CD4-positive, alpha-beta T cell (primary cell): ENCODE measurements around the gene EFEMP1. TPM values are rescaled to one million over a fixed set of nuclear protein-coding genes. Genes with fewer than 3 reads are reported as not detected.

ENCODE experiments used
- ATAC-seq: fragments of 200-7000 bp; cut with Tn5 transposase; one replicate; pipeline ENCODE4 v1.10.0; 2022; ENCODE audit warnings: mild to moderate bottlenecking; ENCODE audit not compliant: poor library complexity
- CTCF ChIA-PET: fragments of 350-600 bp; sonication (Branson Sonifier 250); formaldehyde crosslinking; loops from one replicate; lab custom pipeline; 2021; ENCODE audit warnings: antibody characterized with exemption, inconsistent platforms; lab: Charles Lee
- POLR2A ChIA-PET: fragments of 350-600 bp; sonication (Branson Sonifier 250); formaldehyde crosslinking; loops from one replicate; lab custom pipeline; 2021; ENCODE audit warnings: antibody characterized with exemption, inconsistent platforms; lab: Charles Lee
- DNase-seq, 14 experiments: peaks; one replicate each; pipeline ENCODE4 v3.0.0-alpha.2; 2013 to 2020; ENCODE audit warnings: mixed read lengths in 2 of 14
- H3K27ac ChIP-seq, 2 donors: one replicate each; pipeline versions ENCODE4 v1.5.1 to v1.7.0; 2013; ENCODE audit warnings: low read length in 2 of 2, low read depth in 1 of 2, mild to moderate bottlenecking in 1 of 2
- H3K27me3 ChIP-seq, 2 experiments: 1 replicate in 1 of 2; 2 replicates in 1 of 2; pipeline versions ENCODE4 v1.6.1 to v1.7.0; 2013; ENCODE audit warnings: low read length in 2 of 2, control low read depth in 1 of 2, mild to moderate bottlenecking in 1 of 2, moderate library complexity in 1 of 2; ENCODE audit not compliant: insufficient read depth in 2 of 2, control insufficient read depth in 1 of 2
- H3K36me3 ChIP-seq: one replicate; pipeline ENCODE4 v1.6.1; 2013; ENCODE audit warnings: low read length, control low read depth; ENCODE audit not compliant: insufficient read depth
- H3K4me1 ChIP-seq: one replicate; pipeline ENCODE4 v1.6.1; 2013; ENCODE audit warnings: low read length, control low read depth; ENCODE audit not compliant: insufficient read depth
- H3K4me3 ChIP-seq: one replicate; pipeline ENCODE4 v1.5.1; 2013; ENCODE audit warnings: mild to moderate bottlenecking, low read length, moderate library complexity
- H3K9me3 ChIP-seq, 2 experiments: 1 replicate in 1 of 2; 2 replicates in 1 of 2; pipeline versions ENCODE4 v1.6.1 to v1.7.0; 2013; ENCODE audit warnings: low read length in 2 of 2, mild to moderate bottlenecking in 2 of 2, control low read depth in 1 of 2, moderate library complexity in 1 of 2; ENCODE audit not compliant: control insufficient read depth in 1 of 2, insufficient read depth in 1 of 2
- H3K27ac Mint-ChIP-seq: one replicate; pipeline ENCODE4 v1.8.0; 2020; ENCODE audit warnings: mixed read lengths
- H3K27me3 Mint-ChIP-seq: one replicate; pipeline ENCODE4 v1.8.0; 2021; ENCODE audit warnings: mixed read lengths
- H3K36me3 Mint-ChIP-seq: one replicate; pipeline ENCODE4 v1.8.0; 2021; ENCODE audit warnings: low read depth, mixed read lengths
- H3K4me1 Mint-ChIP-seq: one replicate; pipeline ENCODE4 v1.8.0; 2021; ENCODE audit warnings: low read depth, mixed read lengths
- H3K4me3 Mint-ChIP-seq: one replicate; pipeline ENCODE4 v1.8.0; 2020; ENCODE audit warnings: mild to moderate bottlenecking, mixed read lengths
- H3K9me3 Mint-ChIP-seq: one replicate; pipeline ENCODE4 v1.8.0; 2020; ENCODE audit warnings: mixed read lengths
- CTCF ChIP-seq: fragments of 200-600 bp; IDR thresholded peaks from one replicate; pipeline ENCODE4 v1.8.0; 2022; ENCODE audit warnings: antibody characterized with exemption, mild to moderate bottlenecking
- intact Hi-C, 2 experiments: fragments of 100-400 bp; cut with DNase I in 1 of 2; cut with micrococcal nuclease in 1 of 2; formaldehyde crosslinking; loops; one replicate each; pipeline versions ENCODE4 v1.15.1 to v1.9.0; 2023 to 2025; cut with DNase I, micrococcal nuclease
- total RNA-seq, 174 experiments: library from RNA in 2 of 174; stranded (reverse) in 2 of 174; gene quantifications; one replicate each; pipeline ENCODE4 v1.2.3 and lab custom pipeline; 2021 to 2026

Gene EFEMP1
- total RNA-seq, 2 experiments from 2014 or later, result not detected

DNA sequence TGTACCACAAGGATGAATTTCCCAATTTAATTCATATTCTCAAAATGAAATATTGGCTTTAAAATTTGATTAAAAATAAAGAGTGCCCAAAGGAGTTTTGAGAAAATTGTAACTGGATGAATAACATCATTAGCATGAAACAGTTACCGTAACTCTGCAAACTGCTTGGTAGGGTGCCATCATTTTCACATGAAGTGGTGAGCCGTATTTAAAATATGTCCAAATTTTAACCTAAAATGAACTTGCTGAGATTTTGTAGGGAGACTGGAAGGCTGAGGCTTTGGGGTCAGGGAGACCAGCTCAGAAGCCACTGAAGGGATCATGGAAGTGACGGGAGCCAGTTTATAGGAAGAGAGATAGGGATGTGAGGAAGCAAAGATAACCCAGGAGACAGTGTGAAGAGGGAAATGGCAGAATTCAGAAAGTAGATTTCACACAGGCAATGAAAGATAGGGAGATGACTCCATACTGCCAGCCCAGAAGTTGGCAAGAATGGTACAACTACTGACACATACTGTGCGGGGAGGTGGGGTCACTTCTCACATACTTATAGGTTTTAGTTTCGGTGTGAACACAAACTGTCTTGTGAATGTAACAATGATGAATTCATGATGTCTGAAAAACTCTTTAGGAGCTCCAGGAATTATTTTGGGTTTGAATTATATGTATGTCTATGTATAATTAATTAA, 53.8 kb downstream of the EFEMP1 start:
- intact Hi-C loops, result no loop called here
- Mint-ChIP-seq H3K27me3 (peaks cover 5% of the 10 kb centered on the region), H3K36me3 (no peaks in the 10 kb centered on the region), H3K4me3 (no peak overlapping the region), H3K9me3 (no peaks in the 10 kb centered on the region), H3K4me1 (no peaks in the 10 kb centered on the region), H3K27ac (no peak overlapping the region)
- H3K4me1 ChIP-seq, result no peaks in the 10 kb centered on the region
- ATAC-seq, result no peak
- TF ChIP-seq CTCF, result no peak
- POLR2A ChIA-PET, result no interaction called here
- CTCF ChIA-PET, result no interaction called here
- H3K27ac ChIP-seq, result no peak overlapping the region
- H3K4me3 ChIP-seq, result no peak overlapping the region
- DNase-seq, result no peak
- H3K36me3 ChIP-seq, result no peaks in the 10 kb centered on the region
- H3K27me3 ChIP-seq, result no peaks in the 10 kb centered on the region
- H3K9me3 ChIP-seq, result no peaks in the 10 kb centered on the region

DNA sequence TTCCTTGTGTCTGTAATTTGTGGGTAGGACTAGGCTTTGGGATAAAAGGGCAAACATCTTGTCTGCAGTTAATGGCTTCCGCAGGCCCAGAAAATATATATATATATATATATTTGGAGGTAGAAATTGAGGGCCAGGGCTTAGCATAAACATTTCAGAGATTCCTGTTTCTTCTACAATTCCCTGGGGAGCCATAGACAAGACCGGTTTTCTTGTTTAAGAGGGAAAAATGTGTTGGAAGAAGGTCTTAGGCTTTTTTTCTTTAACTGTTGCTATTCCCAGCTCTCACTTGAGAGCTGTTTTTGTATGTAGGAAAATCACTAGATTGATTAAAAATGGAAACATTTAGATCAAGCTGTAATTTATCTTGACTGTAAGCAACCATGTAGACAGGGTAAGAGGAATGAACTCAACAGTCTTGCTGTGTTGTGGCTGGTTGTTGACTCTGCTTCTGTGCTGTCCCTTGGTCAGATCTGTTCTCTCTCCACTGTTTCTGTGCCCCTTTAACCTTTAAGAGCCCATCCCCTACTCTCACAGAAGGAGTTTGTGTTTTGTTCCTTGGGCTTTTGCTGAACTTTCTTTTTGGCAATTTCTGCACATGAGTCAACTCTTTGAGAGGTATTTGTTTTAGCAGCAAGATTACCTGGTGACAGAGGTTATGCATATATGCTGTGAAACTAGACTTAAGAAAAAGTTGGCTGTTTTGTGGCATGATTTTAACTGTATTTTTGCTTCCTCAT, 58.3 kb downstream of the EFEMP1 start:
- Mint-ChIP-seq H3K4me1 (no peaks in the 10 kb centered on the region), H3K4me3 (no peak overlapping the region), H3K9me3 (no peaks in the 10 kb centered on the region), H3K27ac (no peak overlapping the region), H3K36me3 (no peaks in the 10 kb centered on the region), H3K27me3 (peaks cover 9% of the 10 kb centered on the region)
- POLR2A ChIA-PET, result no interaction called here
- DNase-seq, result no peak
- no peaks in the 10 kb centered on the region for H3K9me3 ChIP-seq
- no peak for TF ChIP-seq CTCF
- no peak for ATAC-seq
- H3K36me3 ChIP-seq, result no peaks in the 10 kb centered on the region
- no peaks in the 10 kb centered on the region for H3K27me3 ChIP-seq
- CTCF ChIA-PET, result no interaction called here
- no peak overlapping the region for H3K27ac ChIP-seq
- H3K4me3 ChIP-seq, result no peak overlapping the region
- H3K4me1 ChIP-seq, result no peaks in the 10 kb centered on the region
- intact Hi-C loops, result no loop called here

DNA sequence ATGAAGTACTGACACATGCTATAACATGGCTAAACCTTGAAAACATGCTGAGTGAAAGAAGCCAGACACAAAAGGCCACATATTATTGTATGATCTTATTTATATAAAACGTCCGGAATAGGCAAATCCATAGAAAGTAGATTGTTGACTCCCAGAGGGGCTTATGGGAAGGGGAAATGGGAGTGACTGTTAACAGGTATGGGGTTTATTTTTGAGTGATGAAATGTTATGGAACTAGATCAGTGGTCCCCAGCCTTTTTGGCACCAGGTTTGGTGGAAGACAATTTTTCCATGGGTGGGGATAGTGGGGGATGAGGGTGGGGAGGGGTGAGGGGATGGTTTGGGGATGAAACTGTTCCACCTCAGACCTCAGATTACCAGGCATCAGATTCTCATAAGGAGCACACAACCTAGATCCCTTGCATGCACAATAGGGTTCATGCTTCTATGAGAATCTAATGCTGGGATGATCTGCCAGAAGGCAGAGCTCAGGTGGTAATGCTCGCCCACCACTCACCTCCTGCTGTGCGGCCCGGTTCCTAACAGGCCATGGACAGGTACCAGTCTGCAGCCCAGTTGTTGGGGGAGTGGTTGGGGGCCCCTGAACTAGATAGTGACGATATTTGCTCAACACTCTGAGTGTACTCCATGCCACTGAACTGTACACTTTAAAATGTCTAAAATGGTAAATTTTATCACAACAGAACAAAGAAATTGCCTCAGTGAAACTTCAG, 59.1 kb downstream of the EFEMP1 start:
- Mint-ChIP-seq H3K27me3 (peaks cover 4% of the 10 kb centered on the region), H3K9me3 (no peaks in the 10 kb centered on the region), H3K4me3 (no peak overlapping the region), H3K36me3 (no peaks in the 10 kb centered on the region), H3K4me1 (no peaks in the 10 kb centered on the region), H3K27ac (no peak overlapping the region)
- POLR2A ChIA-PET, result no interaction called here
- Histone ChIP-seq H3K27ac (no peak overlapping the region), H3K27me3 (no peaks in the 10 kb centered on the region), H3K4me1 (no peaks in the 10 kb centered on the region), H3K36me3 (no peaks in the 10 kb centered on the region), H3K9me3 (no peaks in the 10 kb centered on the region), H3K4me3 (no peak overlapping the region)
- DNase-seq (no peak), ATAC-seq (no peak)
- intact Hi-C loops, result no loop called here
- TF ChIP-seq CTCF, result no peak
- CTCF ChIA-PET, result no interaction called here
